Type B pancreatic cell (in vitro differentiated cells): ENCODE data around the gene HYKK. TPM values are rescaled to one million over a fixed set of nuclear protein-coding genes. Genes with fewer than 3 reads are reported as not detected.

Experiments used
- DNase-seq: peaks from one replicate; pipeline ENCODE4 v3.0.0; 2021; ENCODE audit warnings: mixed read lengths; ENCODE audit not compliant: unreplicated experiment; ENCODE audit errors: extremely low spot score
- H3K27ac Mint-ChIP-seq: 2 replicates; pipeline ENCODE4 v1.8.0; 2021; ENCODE audit warnings: mild to moderate bottlenecking, mixed read lengths
- H3K27me3 Mint-ChIP-seq: 2 replicates; pipeline ENCODE4 v1.8.0; 2021; ENCODE audit warnings: mixed read lengths
- H3K36me3 Mint-ChIP-seq: 2 replicates; pipeline ENCODE4 v1.8.0; 2021; ENCODE audit warnings: mixed read lengths
- H3K4me1 Mint-ChIP-seq: one replicate; pipeline ENCODE4 v1.8.0; 2021; ENCODE audit warnings: mixed read lengths; ENCODE audit not compliant: unreplicated experiment
- H3K4me3 Mint-ChIP-seq: 2 replicates; pipeline ENCODE4 v1.8.0; 2021; ENCODE audit warnings: mild to moderate bottlenecking, mixed read lengths
- H3K9me3 Mint-ChIP-seq: 2 replicates; pipeline ENCODE4 v1.8.0; 2021; ENCODE audit warnings: mixed read lengths
- CTCF ChIP-seq: fragments of 200-600 bp; sonication (generic); conservative IDR thresholded peaks from 2 replicates; pipeline ENCODE4 v1.5.0; 2021; ENCODE audit warnings: antibody characterized with exemption, mild to moderate bottlenecking
- total RNA-seq: library from RNA; stranded (reverse); gene quantifications from 2 replicates; pipeline ENCODE4 v1.2.1, GENCODE V29; 2021; ENCODE audit warnings: low replicate concordance

Gene HYKK
- total RNA-seq, 1 donor from 2014 or later, result 6.8 TPM

- H3K4me3 Mint-ChIP-seq, result no peak overlapping the region
- TF ChIP-seq CTCF, result no peak
- DNase-seq, result no peak
- H3K27ac Mint-ChIP-seq, result no peak overlapping the region
- no peaks in the 10 kb centered on the region for H3K4me1 Mint-ChIP-seq
- H3K36me3 Mint-ChIP-seq, result no peaks in the 10 kb centered on the region
- H3K27me3 Mint-ChIP-seq, result no peaks in the 10 kb centered on the region
- no peaks in the 10 kb centered on the region for H3K9me3 Mint-ChIP-seq
Measured at GRCh38 chr15:78573416-78573815, 66.0 kb downstream of the HYKK start.

GRCh38 chr15:78574944-78575343, 67.6 kb downstream of the HYKK start:
- no peak overlapping the region for H3K27ac Mint-ChIP-seq
- no peaks in the 10 kb centered on the region for H3K4me1 Mint-ChIP-seq
- H3K9me3 Mint-ChIP-seq, result no peaks in the 10 kb centered on the region
- H3K4me3 Mint-ChIP-seq, result no peak overlapping the region
- H3K36me3 Mint-ChIP-seq, result no peaks in the 10 kb centered on the region
- no peaks in the 10 kb centered on the region for H3K27me3 Mint-ChIP-seq
- DNase-seq, result no peak
- TF ChIP-seq CTCF, result no peak

Other genes with a start within 250 kb of the HYKK start
- 0.10 and 15.0 TPM in 2 replicates for gene DNAJA4, start 243.0 kb upstream of the HYKK start, total RNA-seq
- 43.6 and 54.4 TPM in 2 replicates for gene SKIC8, start 208.0 kb upstream of the HYKK start, total RNA-seq
- gene CRABP1, start 167.2 kb upstream of the HYKK start, total RNA-seq, result 20.5 and 685 TPM in 2 replicates
- 76.9 and 83.8 TPM in 2 replicates for gene IREB2, start 69.4 kb upstream of the HYKK start, total RNA-seq
- gene PSMA4, start 32.9 kb downstream of the HYKK start, total RNA-seq, result 182 and 209 TPM in 2 replicates
- gene CHRNA5, start 57.9 kb downstream of the HYKK start, total RNA-seq, result 2.3 and 11.5 TPM in 2 replicates
- 8.4 and 19.2 TPM in 2 replicates for gene CHRNA3, start 113.4 kb downstream of the HYKK start, total RNA-seq
- 3.8 and 4.6 TPM in 2 replicates for gene CHRNB4, start 133.6 kb downstream of the HYKK start, total RNA-seq